ENCODE measurements around the gene TMPRSS11F.

Gene TMPRSS11F

DNA sequence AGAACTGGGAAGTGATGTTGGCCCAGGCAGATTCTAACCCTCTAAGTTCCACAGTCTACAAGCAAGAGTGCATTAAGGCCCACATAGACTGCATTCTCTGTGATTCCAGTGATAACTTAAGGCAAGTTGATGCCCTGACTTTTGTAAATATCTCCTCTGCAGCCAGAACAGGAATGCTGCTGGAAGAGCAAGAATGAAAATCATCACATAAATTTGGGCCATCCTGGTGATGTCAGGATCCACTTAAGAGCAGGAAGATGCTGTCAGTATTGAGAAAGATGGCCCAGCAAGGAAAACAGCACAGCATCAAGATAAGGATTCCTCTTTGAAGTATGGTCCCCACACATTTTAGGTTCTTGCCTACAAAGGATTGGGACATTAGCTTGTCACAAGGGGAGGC is 52.4 kb downstream of the TMPRSS11F start:
- DNase-seq (ENCODE audit: low read depth), result no peak

DNA sequence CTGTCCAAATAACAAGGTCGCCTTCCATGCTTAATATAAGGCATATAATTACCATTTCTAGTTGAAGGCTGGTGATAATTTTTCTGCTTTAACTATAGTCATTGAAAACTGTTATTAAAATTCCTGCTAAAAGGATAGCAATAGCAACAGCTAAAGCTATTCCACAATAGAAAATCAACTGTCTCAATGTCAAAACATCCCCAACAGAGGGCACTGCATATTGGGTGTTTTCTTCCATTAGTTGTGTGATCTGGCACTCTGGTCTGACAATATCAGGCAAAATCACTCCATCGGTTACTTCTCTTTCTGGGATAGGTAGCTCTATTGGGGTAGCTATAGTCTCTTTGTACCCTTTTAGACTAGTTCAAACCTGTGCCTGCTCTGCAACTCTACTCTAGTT is 53.5 kb downstream of the TMPRSS11F start:
- no peak for DNase-seq (ENCODE audit: low read depth)

DNA sequence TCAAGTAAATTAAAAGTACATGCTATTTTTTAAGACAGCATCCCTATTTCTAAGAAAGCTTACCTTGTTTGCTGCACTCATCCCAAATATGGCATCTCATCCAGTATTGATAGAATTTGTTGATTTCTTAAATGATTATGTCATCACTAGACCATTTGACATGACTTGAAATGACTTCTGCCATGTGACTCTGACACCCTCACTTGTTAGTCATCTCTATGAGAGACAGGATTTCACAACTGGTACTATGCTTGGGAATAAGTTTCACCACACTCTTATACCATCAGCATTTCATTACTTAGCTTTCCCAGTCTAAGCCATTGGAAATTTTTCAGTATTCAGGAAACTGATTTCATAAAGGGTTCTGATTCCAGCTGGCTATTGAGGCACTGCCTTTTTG is 55.3 kb downstream of the TMPRSS11F start:
- no peak for DNase-seq (ENCODE audit: low read depth)

DNA sequence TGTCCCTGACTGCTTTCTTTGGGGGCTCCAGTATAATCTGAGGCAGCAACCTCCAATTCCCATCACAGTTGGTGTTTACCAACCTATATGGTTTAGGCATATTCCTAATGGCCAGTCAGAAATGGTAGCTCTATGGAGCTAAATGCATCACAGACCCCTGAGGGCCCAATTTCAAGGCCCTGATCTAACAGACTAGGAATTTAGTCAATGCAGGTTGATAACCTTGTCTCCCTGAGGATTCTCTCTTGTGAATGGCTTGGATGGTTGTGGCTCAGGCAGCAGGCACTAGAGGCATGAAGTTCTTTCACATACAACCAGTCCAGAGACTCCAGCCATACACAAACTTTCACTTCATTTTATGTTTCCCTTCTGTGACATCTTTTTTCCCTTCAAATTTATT is 59.4 kb downstream of the TMPRSS11F start:
- DNase-seq (ENCODE audit: low read depth), result no peak

DNA sequence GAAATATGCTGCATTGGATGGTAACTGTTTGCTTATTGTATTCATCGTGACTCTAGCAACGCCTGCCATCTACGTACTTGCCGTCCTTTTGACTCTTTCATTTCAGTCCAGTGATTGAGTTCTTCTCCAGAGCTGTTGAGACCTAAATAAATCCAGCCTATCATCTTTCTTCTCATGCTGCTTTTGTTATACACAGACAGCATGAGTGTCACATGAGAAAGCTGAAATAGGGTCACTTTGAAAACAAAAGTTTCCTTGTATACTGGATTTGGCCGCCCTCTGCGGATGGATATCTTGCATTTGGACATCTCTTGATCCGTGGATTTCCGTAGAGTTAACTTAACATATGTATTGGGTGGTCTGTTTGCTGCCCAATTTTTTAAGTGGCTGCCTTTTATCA is 67.2 kb downstream of the TMPRSS11F start:
- DNase-seq (ENCODE audit: low read depth), result no peak

DNA sequence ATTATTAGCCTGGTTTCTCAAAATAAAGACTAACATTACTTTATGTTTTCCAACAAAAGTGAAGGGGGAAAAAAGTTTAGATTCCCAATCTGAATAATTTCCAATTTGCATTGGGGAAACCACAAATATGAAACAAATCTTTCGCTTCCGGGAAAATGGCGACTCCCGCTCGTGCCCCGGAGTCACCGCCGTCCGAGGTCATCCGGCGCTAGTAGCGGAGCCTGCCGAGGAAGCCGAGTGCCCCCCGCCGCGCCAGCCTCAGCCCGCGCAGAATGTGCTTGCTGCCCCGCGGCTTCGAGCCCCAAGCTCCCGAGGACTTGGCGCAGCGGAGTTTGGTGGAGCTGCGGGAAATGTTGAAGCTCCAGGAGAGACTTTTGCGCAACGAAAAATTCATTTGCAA is 91.4 kb downstream of the TMPRSS11F start:
- DNase-seq (ENCODE audit: low read depth), result no peak

DNA sequence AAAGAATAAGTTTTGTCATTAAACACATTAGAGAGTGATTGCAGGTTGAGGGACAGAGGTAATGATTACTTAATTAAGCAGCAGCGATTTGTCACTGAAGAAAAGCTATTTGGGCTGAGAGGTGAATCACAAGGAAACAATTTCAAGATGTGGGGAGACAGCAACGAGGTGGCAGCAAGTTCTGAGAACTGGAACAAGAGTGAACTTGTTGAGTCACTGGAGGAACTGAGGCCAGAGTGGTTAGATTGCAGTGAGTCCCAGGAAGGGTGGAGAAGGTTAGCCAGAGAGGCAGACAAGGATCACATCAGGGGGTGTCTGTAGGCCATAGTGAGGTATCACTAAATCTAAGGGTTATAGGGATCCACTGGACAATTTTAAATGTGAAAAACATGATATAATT is 108.5 kb downstream of the TMPRSS11F start:
- DNase-seq (ENCODE audit: low read depth), result no peak

DNA sequence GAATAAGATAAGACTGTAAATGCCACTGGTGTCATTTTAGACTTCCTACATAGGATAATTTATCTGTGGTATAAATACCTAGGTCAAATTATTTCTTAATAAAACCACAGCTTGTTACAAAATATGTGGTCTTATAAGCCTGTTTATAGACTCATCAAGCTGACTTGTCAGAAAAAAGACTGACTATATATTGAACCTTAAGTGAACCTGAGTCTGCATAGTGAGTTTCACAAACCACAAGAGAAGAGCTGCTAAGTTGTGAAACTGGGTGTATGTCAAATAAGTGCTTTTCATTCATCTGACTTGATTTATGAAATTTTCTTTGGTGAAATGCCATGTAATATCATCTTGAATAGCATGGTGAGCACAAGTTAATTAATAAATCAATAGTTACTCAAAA is 118.0 kb downstream of the TMPRSS11F start:
- no peak for DNase-seq (ENCODE audit: low read depth)
